SU-DHL-6 (cell line): Measurements from ENCODE around the gene EOMES.

Experiments used
- H2AFZ ChIP-seq: fragments of 200-600 bp; sonication (generic); 2 replicates; pipeline ENCODE4 v1.6.1; 2014; ENCODE audit warnings: low read depth, mild to moderate bottlenecking, moderate library complexity, mixed read lengths, antibody characterized with exemption, low read length; ENCODE audit not compliant: severe bottlenecking
- H3F3A ChIP-seq: fragments of 200-600 bp; shearing (Covaris generic); 2 replicates; pipeline ENCODE4 v1.6.0; 2016; ENCODE audit warnings: antibody characterized with exemption, mild to moderate bottlenecking; ENCODE audit not compliant: insufficient read depth
- H3K27ac ChIP-seq: fragments of 200-600 bp; sonication (generic); 2 replicates; pipeline ENCODE4 v1.5.1; 2016; ENCODE audit warnings: low read depth, mild to moderate bottlenecking, low read length, moderate library complexity, mixed read lengths
- H3K27me3 ChIP-seq: fragments of 200-600 bp; sonication (generic), shearing (Covaris generic); 2 replicates; pipeline ENCODE4 v1.6.0; 2014; ENCODE audit warnings: mild to moderate bottlenecking, low read length
- H3K36me3 ChIP-seq: fragments of 200-600 bp; sonication (generic); 2 replicates; pipeline ENCODE4 v1.6.1; 2014; ENCODE audit warnings: mild to moderate bottlenecking, low read length, mixed read lengths
- H3K4me2 ChIP-seq: fragments of 300-600, 200-600 bp; shearing (Covaris generic), sonication (generic); 2 replicates; pipeline ENCODE4 v1.6.0; 2014; ENCODE audit warnings: low read length, low read depth, mild to moderate bottlenecking; ENCODE audit not compliant: poor library complexity, severe bottlenecking
- H3K4me3 ChIP-seq: fragments of 200-600 bp; sonication (generic); 2 replicates; pipeline ENCODE4 v1.5.1; 2014; ENCODE audit warnings: antibody characterized with exemption, low read length, mild to moderate bottlenecking, mixed read lengths; ENCODE audit not compliant: insufficient read depth, poor library complexity, severe bottlenecking
- H3K79me2 ChIP-seq: fragments of 200-600 bp; sonication (generic); 2 replicates; pipeline ENCODE4 v1.6.1; 2014; ENCODE audit warnings: mild to moderate bottlenecking, low read length, moderate library complexity; ENCODE audit not compliant: insufficient read depth
- H3K9ac ChIP-seq: fragments of 200-600 bp; sonication (generic); 2 replicates; pipeline ENCODE4 v1.7.0; 2014; ENCODE audit warnings: mild to moderate bottlenecking, low read length
- H3K9me2 ChIP-seq: fragments of 200-600 bp; sonication (generic); replicated peaks from 2 replicates; pipeline ENCODE4 v1.6.1; 2014; ENCODE audit warnings: low read length; ENCODE audit not compliant: insufficient read depth
- H3K9me3 ChIP-seq: fragments of 200-600 bp; sonication (generic); 2 replicates; pipeline ENCODE4 v1.6.1; 2014; ENCODE audit warnings: low read length, mixed read lengths; ENCODE audit not compliant: insufficient read depth
- H4K20me1 ChIP-seq: fragments of 200-600 bp; sonication (generic); 2 replicates; pipeline ENCODE4 v1.6.1; 2014; ENCODE audit warnings: low read depth, mild to moderate bottlenecking, antibody characterized with exemption, low read length, moderate library complexity, mixed read lengths
- CTCF ChIP-seq: fragments of 200-600 bp; sonication (generic); IDR thresholded peaks from one replicate; pipeline ENCODE4 v1.5.1; 2017; ENCODE audit warnings: antibody characterized with exemption, mild to moderate bottlenecking, low read length, moderate library complexity; ENCODE audit not compliant: insufficient read depth, poor library complexity, severe bottlenecking
- EZH2phosphoT487 ChIP-seq: fragments of 200-600 bp; sonication (generic), shearing (Covaris generic); conservative IDR thresholded peaks from 2 replicates; pipeline ENCODE4 v1.6.1; 2018; ENCODE audit warnings: mild to moderate bottlenecking, antibody characterized with exemption, low read length, moderate library complexity, mixed read lengths

EOMES gene

GRCh38 chr3:27708250-27708649 lies 13.9 kb downstream of the EOMES start:
- Histone ChIP-seq H2AFZ (no peak overlapping the region), H3K79me2 (no peaks in the 10 kb centered on the region), H4K20me1 (no peaks in the 10 kb centered on the region), H3K27me3 (no peaks in the 10 kb centered on the region), H3K9me2 (no peaks in the 10 kb centered on the region), H3K9ac (no peak overlapping the region), H3K9me3 (no peaks in the 10 kb centered on the region), H3K36me3 (no peaks in the 10 kb centered on the region), H3K27ac (no peak overlapping the region), H3K4me2 (no peak overlapping the region), H3F3A (no peaks in the 10 kb centered on the region), H3K4me3 (no peak overlapping the region)
- no peak for TF ChIP-seq EZH2phosphoT487
- no peak for TF ChIP-seq CTCF

GRCh38 chr3:27699067-27699466 lies 23.1 kb downstream of the EOMES start:
- H3K27ac ChIP-seq: no peak overlapping the region

GRCh38 chr3:27696906-27697305 lies 25.2 kb downstream of the EOMES start:
- Histone ChIP-seq H3K4me3 (no peak overlapping the region), H3K27me3 (no peaks in the 10 kb centered on the region), H3F3A (no peaks in the 10 kb centered on the region), H3K9me2 (no peaks in the 10 kb centered on the region), H3K9ac (no peak overlapping the region), H2AFZ (no peak overlapping the region), H3K27ac (no peak overlapping the region), H3K9me3 (no peaks in the 10 kb centered on the region), H4K20me1 (no peaks in the 10 kb centered on the region), H3K4me2 (no peak overlapping the region), H3K36me3 (no peaks in the 10 kb centered on the region), H3K79me2 (no peaks in the 10 kb centered on the region)
- TF ChIP-seq CTCF (no peak), EZH2phosphoT487 (no peak)

More at GRCh38 chr3:27699067-27699466, 23.1 kb downstream of the EOMES start:
- no peak overlapping the region for H3K9ac ChIP-seq
- H3K79me2 ChIP-seq: no peaks in the 10 kb centered on the region
- no peak overlapping the region for H2AFZ ChIP-seq
- H3F3A ChIP-seq: no peaks in the 10 kb centered on the region
- H3K27me3 ChIP-seq: no peaks in the 10 kb centered on the region
- no peaks in the 10 kb centered on the region for H3K36me3 ChIP-seq
- TF ChIP-seq EZH2phosphoT487 (no peak), CTCF (no peak)
- H3K9me3 ChIP-seq: no peaks in the 10 kb centered on the region
- no peaks in the 10 kb centered on the region for H3K9me2 ChIP-seq
- no peaks in the 10 kb centered on the region for H4K20me1 ChIP-seq
- H3K4me3 ChIP-seq: no peak overlapping the region
- no peak overlapping the region for H3K4me2 ChIP-seq

GRCh38 chr3:27695636-27696035 lies 26.5 kb downstream of the EOMES start:
- no peak overlapping the region for H3K4me3 ChIP-seq
- H3K9me2 ChIP-seq: no peaks in the 10 kb centered on the region
- H3K36me3 ChIP-seq: no peaks in the 10 kb centered on the region
- no peak overlapping the region for H3K9ac ChIP-seq
- no peaks in the 10 kb centered on the region for H3F3A ChIP-seq
- no peaks in the 10 kb centered on the region for H3K9me3 ChIP-seq
- H3K27me3 ChIP-seq: no peaks in the 10 kb centered on the region
- no peak for TF ChIP-seq EZH2phosphoT487
- H4K20me1 ChIP-seq: no peaks in the 10 kb centered on the region
- H3K79me2 ChIP-seq: no peaks in the 10 kb centered on the region
- H3K4me2 ChIP-seq: no peak overlapping the region
- no peak overlapping the region for H2AFZ ChIP-seq
- H3K27ac ChIP-seq: no peak overlapping the region
